Choroid plexus epithelial cell (primary cell): Measurements from ENCODE around the gene EFCAB11.
"Not testable (repeated sequence)": the region's sequence is repeated elsewhere in the genome, so short reads cannot be mapped to it uniquely, and the experiment has no call there.

ENCODE experiments used
- DNase-seq: peaks from one replicate; pipeline ENCODE4 v3.0.0-alpha.2; 2010; ENCODE audit warnings: low read depth
- H3K4me3 ChIP-seq: 2 replicates; pipeline ENCODE4 v1.5.1; 2011; ENCODE audit warnings: low read depth, mild to moderate bottlenecking, control low read depth, low read length, moderate library complexity
- CTCF ChIP-seq: conservative IDR thresholded peaks from 2 replicates; pipeline ENCODE4 v1.5.1; 2011; ENCODE audit warnings: low read depth, mild to moderate bottlenecking, control low read depth, inconsistent platforms, low read length, moderate library complexity

Gene EFCAB11

GRCh38 chr14:89906000-89906399 lies 48.5 kb downstream of the EFCAB11 start:
- no peak for DNase-seq
- no peak overlapping the region for H3K4me3 ChIP-seq
- TF ChIP-seq CTCF, result no peak

- DNase-seq, result no peak
- no peak for TF ChIP-seq CTCF
- H3K4me3 ChIP-seq, result no peak overlapping the region
Observed at GRCh38 chr14:89903340-89903952, 51.1 kb downstream of the EFCAB11 start.

- H3K4me3 ChIP-seq, result no peak overlapping the region
- DNase-seq, result no peak
- no peak for TF ChIP-seq CTCF
Observed at GRCh38 chr14:89902881-89903280, 51.6 kb downstream of the EFCAB11 start.

GRCh38 chr14:89900802-89901201 lies 53.7 kb downstream of the EFCAB11 start:
- DNase-seq, result peak; percentile 13
- TF ChIP-seq CTCF, result no peak

GRCh38 chr14:89899917-89900663 lies 54.4 kb downstream of the EFCAB11 start:
- H3K4me3 ChIP-seq, result no peak overlapping the region
- peak; percentile 61 for DNase-seq
- peak; percentile 64 for TF ChIP-seq CTCF

More at GRCh38 chr14:89900802-89901201, 53.7 kb downstream of the EFCAB11 start:
- no peak overlapping the region for H3K4me3 ChIP-seq

GRCh38 chr14:89899291-89899690 lies 55.2 kb downstream of the EFCAB11 start:
- H3K4me3 ChIP-seq, result no peak overlapping the region
- no peak for DNase-seq
- TF ChIP-seq CTCF, result no peak

GRCh38 chr14:89893388-89893787 lies 61.1 kb downstream of the EFCAB11 start:
- not testable (repeated sequence) for DNase-seq, H3K4me3 ChIP-seq
